ENCODE results near the gene PRDM13.

Gene PRDM13

GRCh38 chr6:99603421-99604165, 3.0 kb upstream of the PRDM13 start:
- no peak for DNase-seq (ENCODE audit: low read depth in 2 of 2, low spot score in 1 of 2)

GRCh38 chr6:99604166-99605073, 2.2 kb upstream of the PRDM13 start:
- DNase-seq (ENCODE audit: low read depth in 2 of 2, low spot score in 1 of 2) = no peak

GRCh38 chr6:99605074-99605734, 1.4 kb upstream of the PRDM13 start:
- no peak for DNase-seq (ENCODE audit: low read depth in 2 of 2, low spot score in 1 of 2)

- no peak for DNase-seq (ENCODE audit: low read depth in 2 of 2, low spot score in 1 of 2)
Observed at GRCh38 chr6:99605911-99606655, 550 bp upstream of the PRDM13 start.

- DNase-seq (ENCODE audit: low read depth in 2 of 2, low spot score in 1 of 2) = no peak
Observed at GRCh38 chr6:99607416-99608036, 893 bp downstream of the PRDM13 start.

GRCh38 chr6:99608059-99608885, 1.6 kb downstream of the PRDM13 start:
- no peak for DNase-seq (ENCODE audit: low read depth in 2 of 2, low spot score in 1 of 2)

- DNase-seq (ENCODE audit: low read depth in 2 of 2, low spot score in 1 of 2) = no peak
Observed at GRCh38 chr6:99608886-99609482, 2.4 kb downstream of the PRDM13 start.

- no peak for DNase-seq (ENCODE audit: low read depth in 2 of 2, low spot score in 1 of 2)
Observed at GRCh38 chr6:99609905-99610489, 3.4 kb downstream of the PRDM13 start.

GRCh38 chr6:99611148-99611547, 4.5 kb downstream of the PRDM13 start:
- DNase-seq (ENCODE audit: low read depth in 2 of 2, low spot score in 1 of 2) = no peak

GRCh38 chr6:99612551-99613408, 6.1 kb downstream of the PRDM13 start:
- DNase-seq (ENCODE audit: low read depth in 2 of 2, low spot score in 1 of 2) = no peak

GRCh38 chr6:99613409-99613704, 6.7 kb downstream of the PRDM13 start:
- no peak for DNase-seq (ENCODE audit: low read depth in 2 of 2, low spot score in 1 of 2)

GRCh38 chr6:99613705-99614429, 7.2 kb downstream of the PRDM13 start:
- DNase-seq (ENCODE audit: low read depth in 2 of 2, low spot score in 1 of 2) = no peak

GRCh38 chr6:99614430-99615186, 8.0 kb downstream of the PRDM13 start:
- DNase-seq (ENCODE audit: low read depth in 2 of 2, low spot score in 1 of 2) = no peak

GRCh38 chr6:99617131-99617530, 10.5 kb downstream of the PRDM13 start:
- no peak for DNase-seq (ENCODE audit: low read depth in 2 of 2, low spot score in 1 of 2)

GRCh38 chr6:99618649-99619408, 12.2 kb downstream of the PRDM13 start:
- DNase-seq (ENCODE audit: low read depth in 2 of 2, low spot score in 1 of 2) = no peak

- no peak for DNase-seq (ENCODE audit: low read depth in 2 of 2, low spot score in 1 of 2)
Observed at GRCh38 chr6:99619409-99619762, 12.8 kb downstream of the PRDM13 start.

All from stimulated activated CD8-positive, alpha-beta memory T cell treated with anti-CD3 and anti-CD28 coated beads, Interleukin-4, amount 100 ng/mL, for 4 hours (primary cell).